GM12892 (cell line): ENCODE data around the gene ZNF836.

Experiments used
- DNase-seq: peaks from one replicate; pipeline ENCODE4 v3.0.0; 2011; ENCODE audit not compliant: insufficient read length
- FAIRE-seq: peaks from 2 replicates; lab custom pipeline; 2011; peaks lifted over from hg19 to GRCh38; lab: Jason Lieb, UNC
- POLR2A ChIP-seq: IDR thresholded peaks from 2 replicates; pipeline ENCODE4 v1.6.1; 2011; ENCODE audit warnings: low read depth, low read length, control low read depth
- POLR2AphosphoS5 ChIP-seq: IDR thresholded peaks from 2 replicates; pipeline ENCODE4 v1.6.1; 2011; ENCODE audit warnings: low read depth, low read length, control low read depth
- TAF1 ChIP-seq: IDR thresholded peaks from 2 replicates; pipeline ENCODE4 v1.6.1; 2011; ENCODE audit warnings: low read depth, mild to moderate bottlenecking, control low read depth, low read length, borderline replicate concordance

Gene ZNF836

DNA sequence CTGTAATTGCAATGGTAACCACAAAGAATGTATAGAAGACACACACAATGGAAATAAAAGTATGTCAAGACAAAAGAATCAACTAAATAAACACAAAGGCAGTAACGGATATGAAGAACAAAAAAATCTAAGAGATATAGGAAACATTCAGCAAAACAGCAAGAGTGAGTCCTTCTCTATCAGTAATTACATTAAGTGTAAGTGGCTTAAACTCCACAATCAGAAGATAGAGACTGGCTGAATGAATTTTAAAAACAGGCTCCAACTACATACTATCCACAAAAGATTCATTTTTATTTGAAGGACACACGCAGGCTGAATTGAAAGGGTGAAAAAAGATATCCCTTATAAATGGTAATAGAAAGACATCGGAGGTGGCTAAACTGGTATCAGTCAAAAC is 51.1 kb downstream of the ZNF836 start:
- FAIRE-seq (no peak), DNase-seq (no peak)
- TF ChIP-seq TAF1, result no peak
- TF ChIP-seq POLR2AphosphoS5, result no peak
- no peak for TF ChIP-seq POLR2A

GRCh38 chr19:52115526-52116053 is 55.8 kb downstream of the ZNF836 start:
- DNase-seq (no peak), FAIRE-seq (no peak)
- TF ChIP-seq TAF1 (no peak), POLR2AphosphoS5 (no peak), POLR2A (no peak)

- no peak for TF ChIP-seq POLR2AphosphoS5
- no peak for TF ChIP-seq TAF1
- TF ChIP-seq POLR2A, result no peak
- no peak for FAIRE-seq
These were observed 56.7 kb downstream of the ZNF836 start for GRCh38 chr19:52114691-52115090.

DNA sequence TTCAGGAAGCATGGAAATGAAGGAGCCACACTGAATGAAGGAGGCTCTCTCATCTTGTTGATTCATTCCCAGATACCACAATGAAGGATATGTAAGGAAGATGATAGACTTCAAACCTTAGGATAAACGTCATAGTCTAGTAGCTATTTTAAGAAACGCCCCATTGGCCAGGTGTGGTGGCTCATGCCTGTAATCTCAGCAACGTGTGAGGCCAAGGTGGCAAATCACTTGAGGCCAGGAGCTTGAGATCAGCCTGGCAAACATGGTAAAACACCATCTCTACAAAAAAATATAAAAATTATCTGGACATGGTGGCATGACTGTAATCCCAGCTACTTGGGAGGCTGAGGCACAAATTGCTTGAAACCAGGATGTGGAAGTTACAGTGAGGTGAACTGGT is 58.8 kb downstream of the ZNF836 start:
- TF ChIP-seq POLR2AphosphoS5, result no peak
- no peak for TF ChIP-seq POLR2A
- no peak for TF ChIP-seq TAF1
- DNase-seq, result no peak
- FAIRE-seq, result no peak

More at GRCh38 chr19:52114691-52115090, 56.7 kb downstream of the ZNF836 start:
- DNase-seq, result no peak

DNA sequence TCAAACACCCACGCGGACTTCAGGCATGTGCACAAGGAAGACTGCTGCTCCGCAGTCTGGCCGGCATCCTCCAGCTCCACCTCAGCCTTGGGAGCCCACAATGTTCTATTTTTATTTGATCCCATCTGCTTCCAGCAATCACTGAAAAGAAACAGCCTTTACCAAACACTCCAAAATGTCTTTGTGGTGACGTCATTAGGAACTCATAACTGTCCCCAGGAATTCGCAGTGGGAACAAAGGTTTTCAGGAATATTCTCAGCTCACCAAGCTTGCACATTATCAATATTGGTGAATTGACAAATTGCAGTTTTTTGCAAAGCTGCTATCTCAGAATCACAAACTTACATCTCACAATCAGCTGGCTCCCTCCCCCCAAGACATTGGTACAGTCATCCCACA is 60.6 kb downstream of the ZNF836 start:
- TF ChIP-seq POLR2AphosphoS5, result no peak
- TF ChIP-seq TAF1, result no peak
- TF ChIP-seq POLR2A, result no peak
- DNase-seq (no peak), FAIRE-seq (no peak)
